ENCODE results near the gene BCAT1. TPM values are rescaled to one million over a fixed set of nuclear protein-coding genes. Genes with fewer than 3 reads are reported as not detected.

BCAT1 gene
- total and polyA plus RNA-seq, 2 experiments from 2014 or later = 53.6 to 181 TPM

DNA sequence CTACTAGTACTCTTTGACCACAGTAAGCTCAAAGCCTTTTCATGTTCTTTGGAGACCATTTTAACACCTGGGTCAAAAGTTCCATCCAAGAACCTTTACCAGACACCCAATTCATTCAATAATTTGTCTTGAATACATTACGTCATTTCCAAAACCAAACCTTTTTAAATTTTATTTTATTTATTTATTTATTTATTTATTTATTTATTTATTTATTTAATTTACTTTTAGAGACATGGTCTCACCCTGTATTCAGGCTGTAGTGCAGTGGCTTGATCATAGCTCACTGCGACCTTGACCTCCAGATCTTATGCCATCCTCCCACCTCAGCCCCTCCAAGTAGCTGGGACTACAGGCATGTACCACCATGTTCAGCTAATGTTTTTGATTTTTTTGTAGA lies 113.5 kb downstream of the BCAT1 start:
- Mint-ChIP-seq H3K4me1 (no peaks in the 10 kb centered on the region), H3K27me3 (ENCODE audit: insufficient read depth, low read depth, poor library complexity) (peaks cover 2% of the 10 kb centered on the region), H3K27ac (no peak overlapping the region), H3K4me3 (no peak overlapping the region), H3K36me3 (ENCODE audit: low read depth) (peaks cover 85% of the 10 kb centered on the region), H3K9me3 (no peaks in the 10 kb centered on the region)
- Histone ChIP-seq H3K27ac (ENCODE audit: low read depth) (no peak overlapping the region), H3K9me2 (ENCODE audit: insufficient read depth) (no peaks in the 10 kb centered on the region), H3K4me1 (ENCODE audit: insufficient read depth) (no peaks in the 10 kb centered on the region), H3K4me2 (no peak overlapping the region), H3K4me3 (no peak overlapping the region), H3F3A (replicated peaks; ENCODE audit: low read depth) (no peaks in the 10 kb centered on the region), H3K27me3 (ENCODE audit: insufficient read depth) (no peaks in the 10 kb centered on the region), H3K79me2 (replicated peaks; ENCODE audit: insufficient read depth) (no peaks in the 10 kb centered on the region), H2AFZ (no peak overlapping the region), H4K20me1 (replicated peaks; ENCODE audit: insufficient read depth) (no peaks in the 10 kb centered on the region), H3K36me3 (ENCODE audit: insufficient read depth) (peaks cover 20% of the 10 kb centered on the region)
- TF ChIP-seq, protein P1, sequence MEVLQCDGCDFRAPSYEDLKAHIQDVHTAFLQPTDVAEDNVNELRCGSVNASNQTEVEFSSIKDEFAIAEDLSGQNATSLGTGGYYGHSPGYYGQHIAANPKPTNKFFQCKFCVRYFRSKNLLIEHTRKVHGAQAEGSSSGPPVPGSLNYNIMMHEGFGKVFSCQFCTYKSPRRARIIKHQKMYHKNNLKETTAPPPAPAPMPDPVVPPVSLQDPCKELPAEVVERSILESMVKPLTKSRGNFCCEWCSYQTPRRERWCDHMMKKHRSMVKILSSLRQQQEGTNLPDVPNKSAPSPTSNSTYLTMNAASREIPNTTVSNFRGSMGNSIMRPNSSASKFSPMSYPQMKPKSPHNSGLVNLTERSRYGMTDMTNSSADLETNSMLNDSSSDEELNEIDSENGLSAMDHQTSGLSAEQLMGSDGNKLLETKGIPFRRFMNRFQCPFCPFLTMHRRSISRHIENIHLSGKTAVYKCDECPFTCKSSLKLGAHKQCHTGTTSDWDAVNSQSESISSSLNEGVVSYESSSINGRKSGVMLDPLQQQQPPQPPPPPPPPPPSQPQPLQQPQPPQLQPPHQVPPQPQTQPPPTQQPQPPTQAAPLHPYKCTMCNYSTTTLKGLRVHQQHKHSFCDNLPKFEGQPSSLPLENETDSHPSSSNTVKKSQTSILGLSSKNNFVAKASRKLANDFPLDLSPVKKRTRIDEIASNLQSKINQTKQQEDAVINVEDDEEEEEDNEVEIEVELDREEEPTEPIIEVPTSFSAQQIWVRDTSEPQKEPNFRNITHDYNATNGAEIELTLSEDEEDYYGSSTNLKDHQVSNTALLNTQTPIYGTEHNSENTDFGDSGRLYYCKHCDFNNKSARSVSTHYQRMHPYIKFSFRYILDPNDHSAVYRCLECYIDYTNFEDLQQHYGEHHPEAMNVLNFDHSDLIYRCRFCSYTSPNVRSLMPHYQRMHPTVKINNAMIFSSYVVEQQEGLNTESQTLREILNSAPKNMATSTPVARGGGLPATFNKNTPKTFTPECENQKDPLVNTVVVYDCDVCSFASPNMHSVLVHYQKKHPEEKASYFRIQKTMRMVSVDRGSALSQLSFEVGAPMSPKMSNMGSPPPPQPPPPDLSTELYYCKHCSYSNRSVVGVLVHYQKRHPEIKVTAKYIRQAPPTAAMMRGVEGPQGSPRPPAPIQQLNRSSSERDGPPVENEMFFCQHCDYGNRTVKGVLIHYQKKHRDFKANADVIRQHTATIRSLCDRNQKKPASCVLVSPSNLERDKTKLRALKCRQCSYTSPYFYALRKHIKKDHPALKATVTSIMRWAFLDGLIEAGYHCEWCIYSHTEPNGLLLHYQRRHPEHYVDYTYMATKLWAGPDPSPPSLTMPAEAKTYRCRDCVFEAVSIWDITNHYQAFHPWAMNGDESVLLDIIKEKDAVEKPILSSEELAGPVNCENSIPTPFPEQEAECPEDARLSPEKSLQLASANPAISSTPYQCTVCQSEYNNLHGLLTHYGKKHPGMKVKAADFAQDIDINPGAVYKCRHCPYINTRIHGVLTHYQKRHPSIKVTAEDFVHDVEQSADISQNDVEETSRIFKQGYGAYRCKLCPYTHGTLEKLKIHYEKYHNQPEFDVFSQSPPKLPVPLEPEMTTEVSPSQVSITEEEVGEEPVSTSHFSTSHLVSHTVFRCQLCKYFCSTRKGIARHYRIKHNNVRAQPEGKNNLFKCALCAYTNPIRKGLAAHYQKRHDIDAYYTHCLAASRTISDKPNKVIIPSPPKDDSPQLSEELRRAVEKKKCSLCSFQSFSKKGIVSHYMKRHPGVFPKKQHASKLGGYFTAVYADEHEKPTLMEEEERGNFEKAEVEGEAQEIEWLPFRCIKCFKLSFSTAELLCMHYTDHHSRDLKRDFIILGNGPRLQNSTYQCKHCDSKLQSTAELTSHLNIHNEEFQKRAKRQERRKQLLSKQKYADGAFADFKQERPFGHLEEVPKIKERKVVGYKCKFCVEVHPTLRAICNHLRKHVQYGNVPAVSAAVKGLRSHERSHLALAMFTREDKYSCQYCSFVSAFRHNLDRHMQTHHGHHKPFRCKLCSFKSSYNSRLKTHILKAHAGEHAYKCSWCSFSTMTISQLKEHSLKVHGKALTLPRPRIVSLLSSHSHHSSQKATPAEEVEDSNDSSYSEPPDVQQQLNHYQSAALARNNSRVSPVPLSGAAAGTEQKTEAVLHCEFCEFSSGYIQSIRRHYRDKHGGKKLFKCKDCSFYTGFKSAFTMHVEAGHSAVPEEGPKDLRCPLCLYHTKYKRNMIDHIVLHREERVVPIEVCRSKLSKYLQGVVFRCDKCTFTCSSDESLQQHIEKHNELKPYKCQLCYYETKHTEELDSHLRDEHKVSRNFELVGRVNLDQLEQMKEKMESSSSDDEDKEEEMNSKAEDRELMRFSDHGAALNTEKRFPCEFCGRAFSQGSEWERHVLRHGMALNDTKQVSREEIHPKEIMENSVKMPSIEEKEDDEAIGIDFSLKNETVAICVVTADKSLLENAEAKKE (CRISPR knock-in tag; IDR thresholded peaks at IDR 0.05) = no peak
- TF ChIP-seq NANOG (IDR thresholded peaks at IDR 0.05; ENCODE audit: borderline replicate concordance) = no peak
- no peak for DNase-seq (ENCODE audit: low spot score)
- ATAC-seq = no peak

DNA sequence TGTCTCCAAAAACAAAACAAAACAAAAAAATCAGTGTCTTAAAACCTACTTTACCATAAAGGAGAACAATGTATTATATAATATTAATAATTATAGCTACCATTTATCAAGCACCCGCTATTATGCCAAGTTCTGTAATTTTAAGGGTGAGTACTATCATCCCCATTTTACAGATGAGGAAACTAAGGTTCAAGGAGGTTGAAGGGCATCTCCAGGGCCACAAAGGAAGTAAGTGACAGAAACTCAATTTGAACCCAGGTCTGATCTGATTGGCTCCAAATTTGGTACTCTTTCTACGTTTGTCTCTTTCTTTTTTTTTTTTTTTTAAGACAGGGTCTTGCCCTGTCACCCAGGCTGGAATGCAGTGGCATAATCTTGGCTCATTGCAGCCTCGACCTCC lies 115.4 kb downstream of the BCAT1 start:
- no peak for DNase-seq (ENCODE audit: low spot score)
- H3K4me3 Mint-ChIP-seq = no peak overlapping the region
- no peaks in the 10 kb centered on the region for H3K4me1 Mint-ChIP-seq
- no peaks in the 10 kb centered on the region for H4K20me1 ChIP-seq (replicated peaks; ENCODE audit: insufficient read depth)
- no peaks in the 10 kb centered on the region for H3K9me2 ChIP-seq (ENCODE audit: insufficient read depth)
- H3K27me3 Mint-ChIP-seq (ENCODE audit: insufficient read depth, low read depth, poor library complexity) = peaks cover 7% of the 10 kb centered on the region
- peaks cover 78% of the 10 kb centered on the region for H3K36me3 Mint-ChIP-seq (ENCODE audit: low read depth)
- no peaks in the 10 kb centered on the region for H3K27me3 ChIP-seq (ENCODE audit: insufficient read depth)
- no peak overlapping the region for H3K4me2 ChIP-seq
- H3K4me1 ChIP-seq (ENCODE audit: insufficient read depth) = no peaks in the 10 kb centered on the region
- H3K27ac Mint-ChIP-seq = no peak overlapping the region
- H3K36me3 ChIP-seq (ENCODE audit: insufficient read depth) = peaks cover 34% of the 10 kb centered on the region
- no peak overlapping the region for H3K4me3 ChIP-seq
- H3K79me2 ChIP-seq (replicated peaks; ENCODE audit: insufficient read depth) = no peaks in the 10 kb centered on the region
- no peaks in the 10 kb centered on the region for H3K9me3 Mint-ChIP-seq
- no peaks in the 10 kb centered on the region for H3F3A ChIP-seq (replicated peaks; ENCODE audit: low read depth)
- no peak overlapping the region for H2AFZ ChIP-seq
- ATAC-seq = no peak
- H3K27ac ChIP-seq (ENCODE audit: low read depth) = no peak overlapping the region
- no peak for TF ChIP-seq ZNF331 (CRISPR knock-in tag; IDR thresholded peaks at IDR 0.05; ENCODE audit: low read depth)
- no peak for TF ChIP-seq NANOG (IDR thresholded peaks at IDR 0.05; ENCODE audit: borderline replicate concordance)
- TF ChIP-seq, protein P1 (CRISPR knock-in tag; IDR thresholded peaks at IDR 0.05) = no peak
